ENCODE data around the gene UBR4. TPM values are rescaled to one million over a fixed set of nuclear protein-coding genes. Genes with fewer than 3 reads are reported as not detected.

Gene UBR4
- total RNA-seq, 2 donors from 2014 or later = 156 to 199 TPM

DNA sequence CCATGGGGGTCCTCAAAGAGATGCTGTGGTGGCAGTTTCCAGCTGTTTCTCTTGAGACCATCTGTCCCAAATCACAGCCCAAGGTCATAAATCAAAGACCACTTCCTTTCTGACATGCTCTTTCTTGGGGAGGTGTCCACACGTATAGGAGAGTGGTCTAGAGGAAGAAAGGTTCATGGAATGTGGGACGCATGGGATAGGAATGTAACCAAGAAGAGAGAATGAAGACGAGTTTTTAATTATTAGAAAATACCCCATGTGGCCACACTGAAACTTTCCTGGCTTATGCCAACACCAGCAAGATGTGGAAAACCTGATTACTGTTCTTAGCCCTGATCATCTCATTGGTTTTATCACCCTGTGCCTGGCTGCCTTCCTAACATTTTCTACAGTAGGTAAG lies 129.3 kb downstream of the UBR4 start:
- ATAC-seq (no peak), DNase-seq (ENCODE audit: low spot score in 2 of 2) (no peak)
- Mint-ChIP-seq H3K27ac (peak overlapping the region in 1 of 2 donors; percentile 3), H3K9me3 (no peaks in the 10 kb centered on the region), H3K36me3 (peaks cover 33 to 44% of the 10 kb centered on the region in 2 donors)

DNA sequence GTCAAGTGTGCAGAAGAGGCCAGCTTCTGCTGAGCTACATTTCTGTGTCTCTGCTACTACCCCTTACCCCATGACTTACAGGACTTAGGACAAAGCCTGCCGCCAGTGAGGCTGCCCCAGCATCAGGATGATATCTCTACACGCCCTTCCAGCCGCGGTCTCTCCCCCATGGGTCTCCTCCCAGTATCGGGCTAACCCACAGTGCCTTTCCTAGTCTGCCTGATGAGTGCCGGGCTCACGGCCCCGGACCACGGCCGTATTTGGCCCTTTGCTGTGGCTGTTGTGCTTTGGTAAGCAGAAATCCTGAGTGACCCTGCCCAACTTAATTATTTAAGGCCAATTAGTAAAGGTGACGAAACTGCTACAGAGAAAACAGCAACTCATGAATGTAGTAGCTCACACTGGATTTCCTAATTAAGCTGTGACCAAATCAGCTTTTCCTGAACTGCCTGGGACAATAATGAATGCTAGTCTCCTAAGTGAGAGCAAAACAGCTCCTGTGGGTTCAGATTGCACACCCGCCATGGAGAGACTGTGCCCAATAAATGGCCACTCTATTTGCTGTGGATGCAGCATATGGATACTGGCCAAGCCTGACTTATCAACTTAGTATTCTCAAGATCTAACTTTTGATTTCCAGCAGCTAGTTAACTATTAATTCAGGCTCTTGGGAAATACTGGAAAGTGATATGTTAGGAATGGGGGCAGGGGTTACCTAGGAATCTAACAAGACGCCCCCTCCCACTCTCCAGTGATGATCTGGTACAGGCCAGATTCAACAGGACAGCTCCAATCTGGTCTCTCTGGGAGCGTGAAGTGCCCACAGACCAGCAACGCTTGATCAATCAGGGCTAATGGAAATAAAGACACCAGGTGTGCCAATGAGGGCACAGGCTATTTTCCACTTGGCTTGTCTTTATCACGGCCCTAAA lies 130.3 kb downstream of the UBR4 start:
- H3K27ac Mint-ChIP-seq = peak overlapping the region in 1 of 2 donors; percentile 40

GRCh38 chr1:19078536-19078935 lies 131.5 kb downstream of the UBR4 start:
- DNase-seq (ENCODE audit: low spot score in 2 of 2) = no peak
- peaks cover 31 to 41% of the 10 kb centered on the region in 2 donors for H3K36me3 Mint-ChIP-seq

More for the DNA sequence above, 130.3 kb downstream of the UBR4 start:
- ATAC-seq (no peak), DNase-seq (ENCODE audit: low spot score in 2 of 2) (no peak)
- no peaks in the 10 kb centered on the region for H3K9me3 Mint-ChIP-seq
- H3K36me3 Mint-ChIP-seq = peaks cover 41 to 51% of the 10 kb centered on the region in 2 donors

DNA sequence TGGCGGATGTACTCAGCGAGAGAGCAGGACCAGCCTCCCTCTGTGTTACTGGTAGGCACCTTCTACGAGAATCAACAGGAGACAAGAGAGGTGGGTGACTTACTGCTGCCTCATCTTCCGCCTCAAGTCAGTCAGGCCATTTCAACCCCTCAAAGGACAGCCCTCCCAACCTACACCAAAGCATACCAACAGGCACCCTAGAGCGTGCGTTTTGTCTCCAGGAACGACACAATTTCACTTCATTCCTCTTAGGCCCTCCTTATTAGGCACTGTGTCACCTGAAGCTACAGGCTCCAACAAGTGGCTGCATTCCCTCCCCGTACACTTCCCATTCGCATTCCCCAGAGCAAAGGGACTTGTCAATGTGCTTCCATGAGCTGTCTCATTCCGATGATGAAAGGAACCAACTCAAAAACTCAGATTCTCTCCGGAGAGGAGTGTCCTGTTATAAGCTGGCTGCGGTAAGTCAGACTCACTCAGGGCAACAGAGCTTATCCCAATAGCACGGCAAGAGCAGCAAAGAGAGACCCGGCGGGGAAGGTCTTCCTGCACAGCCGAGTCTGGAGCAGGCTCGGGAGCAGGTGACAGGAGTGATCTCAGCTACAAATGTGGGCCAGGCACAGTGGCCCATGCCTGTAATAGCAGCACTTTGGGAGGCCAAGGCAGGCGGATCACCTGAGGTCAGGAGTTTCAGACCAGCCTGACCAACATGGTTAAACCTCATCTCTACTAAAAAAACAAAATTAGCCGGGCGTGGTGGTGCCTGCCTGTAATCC lies 133.0 kb downstream of the UBR4 start:
- H3K9me3 Mint-ChIP-seq = no peaks in the 10 kb centered on the region
- DNase-seq (ENCODE audit: low spot score in 2 of 2) (no peak), ATAC-seq (no peak)
- peaks cover 26 to 42% of the 10 kb centered on the region in 2 donors for H3K36me3 Mint-ChIP-seq
- no peak overlapping the region for H3K27ac Mint-ChIP-seq

More at GRCh38 chr1:19078536-19078935, 131.5 kb downstream of the UBR4 start:
- H3K9me3 Mint-ChIP-seq = no peaks in the 10 kb centered on the region
- ATAC-seq = no peak
- H3K27ac Mint-ChIP-seq = no peak overlapping the region

- Mint-ChIP-seq H3K9me3 (no peaks in the 10 kb centered on the region), H3K36me3 (peaks cover 26 to 31% of the 10 kb centered on the region in 2 donors), H3K27ac (peak overlapping the region; percentile 72)
- DNase-seq (ENCODE audit: low spot score in 2 of 2) = no peak
- peak; percentile 42 to 54 for ATAC-seq
Measured at GRCh38 chr1:19074902-19075721, 135.0 kb downstream of the UBR4 start.

DNA sequence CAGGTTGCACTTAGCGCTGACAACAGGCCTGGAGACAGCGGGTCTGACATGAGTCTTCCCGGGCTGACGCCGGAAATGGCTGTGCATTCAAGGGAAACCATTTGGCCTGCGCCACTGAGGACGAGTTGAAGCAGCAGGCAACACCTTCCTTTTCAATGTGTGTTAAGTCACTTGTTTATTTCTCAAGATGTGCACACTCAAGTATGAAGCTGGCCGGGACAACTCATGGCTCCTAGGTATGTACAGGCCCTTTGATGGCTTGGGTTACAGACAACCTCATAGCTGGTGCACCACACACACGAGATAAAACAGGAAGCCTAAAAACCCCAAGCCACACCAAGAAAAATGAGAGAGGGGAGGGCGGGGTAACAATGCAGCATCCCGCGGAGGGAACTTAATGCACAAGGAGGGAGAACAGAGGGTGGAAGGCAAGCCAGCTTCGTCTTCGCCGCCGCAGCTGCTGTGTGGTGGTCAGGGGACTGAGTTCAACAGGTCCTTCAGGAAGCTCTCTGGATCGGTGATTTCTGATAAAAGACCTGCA lies 135.6 kb downstream of the UBR4 start:
- Mint-ChIP-seq H3K27ac (peak overlapping the region; percentile 72), H3K36me3 (peaks cover 25 to 26% of the 10 kb centered on the region in 2 donors), H3K9me3 (no peaks in the 10 kb centered on the region)
- DNase-seq (ENCODE audit: low spot score in 2 of 2) (peak; percentile 55 to 64), ATAC-seq (peak; percentile 94 to 95)

DNA sequence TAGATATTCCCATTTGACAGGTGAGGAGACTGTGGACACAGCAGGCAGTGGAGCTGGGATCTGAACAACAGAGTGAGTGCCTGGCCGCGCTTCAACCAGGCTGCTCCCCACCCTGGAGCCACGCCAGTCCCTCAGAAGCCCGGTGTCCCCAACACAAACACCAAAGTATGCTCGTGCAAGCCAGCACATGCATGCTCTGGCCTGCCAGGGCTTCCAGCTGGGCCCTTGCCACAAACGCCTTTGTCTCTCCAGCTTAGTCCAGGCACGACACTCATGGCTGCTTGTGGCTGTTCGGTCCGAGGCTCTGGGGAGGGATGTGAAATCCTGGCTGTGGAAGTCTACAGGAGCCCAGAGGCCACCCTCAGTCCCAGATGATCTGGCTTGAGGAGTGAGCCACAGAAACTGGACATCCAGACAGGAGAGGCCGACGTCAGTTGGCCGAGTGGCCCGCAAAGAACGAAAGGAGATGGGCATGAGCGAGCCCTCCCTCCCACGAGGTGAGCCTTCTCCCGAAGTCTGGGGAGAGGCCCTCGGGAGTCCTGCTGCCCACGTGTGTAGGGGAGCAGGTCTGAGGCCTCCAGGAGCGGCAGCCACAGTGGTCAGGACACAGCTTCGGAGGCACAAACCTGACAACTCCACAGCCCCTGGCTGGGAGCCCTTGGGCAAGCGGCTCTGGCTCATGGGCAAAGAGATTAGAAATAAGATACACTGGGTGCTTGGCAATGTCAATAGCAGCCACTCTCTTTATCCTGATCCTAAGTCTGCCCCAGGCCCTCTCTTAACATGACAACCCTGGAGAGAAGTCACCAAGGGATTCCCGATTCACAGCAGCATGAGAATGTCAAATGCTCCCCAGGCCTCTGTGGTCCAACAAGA lies 136.5 kb downstream of the UBR4 start:
- H3K9me3 Mint-ChIP-seq = no peaks in the 10 kb centered on the region
- peaks cover 25 to 26% of the 10 kb centered on the region in 2 donors for H3K36me3 Mint-ChIP-seq
- no peak for ATAC-seq
- DNase-seq (ENCODE audit: low spot score in 2 of 2) = no peak
- H3K27ac Mint-ChIP-seq = peak overlapping the region in 1 of 2 donors; percentile 72

DNA sequence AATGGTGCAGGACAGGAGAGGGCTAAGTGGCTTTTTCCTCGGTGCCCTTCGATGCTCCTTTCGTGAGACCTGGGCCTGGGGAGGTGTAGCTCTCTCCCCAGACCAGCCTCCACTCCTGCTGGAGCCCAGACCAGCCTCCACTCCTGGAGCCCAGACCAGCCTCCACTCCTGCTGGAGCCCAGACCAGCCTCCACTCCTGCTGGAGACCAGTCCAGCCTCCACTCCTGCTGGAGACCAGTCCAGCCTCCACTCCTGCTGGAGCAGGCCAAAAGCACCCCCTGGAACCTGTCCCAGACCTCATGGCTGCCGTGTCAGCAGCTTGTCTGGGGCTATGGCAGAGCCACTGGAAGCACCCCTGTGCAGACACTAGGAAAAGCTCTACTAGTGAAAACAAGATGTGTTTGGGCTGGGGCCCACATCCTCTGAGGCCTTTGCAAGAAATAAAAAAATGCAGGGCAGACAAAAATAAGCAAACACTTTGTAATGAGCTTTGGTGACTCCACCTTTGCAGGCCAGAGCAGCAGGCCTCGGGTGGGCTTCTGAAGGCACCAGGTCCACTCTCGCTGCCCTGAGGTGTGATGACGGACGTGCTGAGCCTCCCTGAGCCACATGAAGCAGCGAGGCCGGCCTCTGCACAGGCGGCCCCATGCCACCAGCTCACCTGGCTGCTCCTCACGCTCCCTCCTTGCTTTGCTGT lies 137.6 kb downstream of the UBR4 start:
- Mint-ChIP-seq H3K36me3 (peaks cover 18% of the 10 kb centered on the region in 2 donors), H3K9me3 (no peaks in the 10 kb centered on the region), H3K27ac (no peak overlapping the region)
- no peak for ATAC-seq
- DNase-seq (ENCODE audit: low spot score in 2 of 2) = no peak

DNA sequence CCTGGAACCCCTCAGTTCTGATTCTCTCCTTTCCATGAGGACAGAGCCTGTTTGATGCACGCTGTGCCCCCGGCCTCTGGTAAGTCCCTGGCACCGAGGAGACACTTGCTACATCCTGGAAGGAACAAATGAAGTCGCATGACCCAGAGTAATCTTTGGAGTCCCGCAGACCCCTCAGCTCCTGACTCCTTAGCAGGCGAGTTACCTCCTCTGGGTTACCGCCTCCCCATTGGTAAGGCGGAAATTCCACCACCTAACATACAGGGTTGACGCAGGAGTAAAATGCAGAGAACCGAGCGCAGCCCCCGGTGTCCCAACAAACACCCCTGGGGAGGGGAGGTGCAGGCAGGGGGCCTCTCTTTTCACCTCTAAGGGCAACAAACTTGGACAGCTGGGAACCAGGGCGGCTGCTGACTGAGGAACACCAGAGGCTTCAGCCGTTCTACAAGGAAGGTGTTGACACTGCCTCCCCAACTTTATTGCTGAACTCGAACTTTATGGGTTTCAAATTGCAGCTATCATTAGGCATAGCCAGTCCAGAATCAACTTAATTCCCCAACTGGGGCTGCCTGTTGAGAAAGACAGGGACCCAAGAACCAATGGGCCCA lies 138.3 kb downstream of the UBR4 start:
- Mint-ChIP-seq H3K27ac (peak overlapping the region in 1 of 2 donors; percentile 29), H3K9me3 (no peaks in the 10 kb centered on the region), H3K36me3 (peaks cover 18% of the 10 kb centered on the region in 2 donors)
- DNase-seq (ENCODE audit: low spot score in 2 of 2) (no peak), ATAC-seq (no peak)

GRCh38 chr1:19070891-19071621 lies 139.0 kb downstream of the UBR4 start:
- peak overlapping the region; percentile 24 to 86 for H3K27ac Mint-ChIP-seq

GRCh38 chr1:19070197-19070651 lies 139.8 kb downstream of the UBR4 start:
- Mint-ChIP-seq H3K9me3 (no peaks in the 10 kb centered on the region), H3K27ac (peak overlapping the region in 1 of 2 donors; percentile 24), H3K36me3 (peaks cover 6 to 13% of the 10 kb centered on the region in 2 donors)
- ATAC-seq = no peak
- no peak for DNase-seq (ENCODE audit: low spot score in 2 of 2)

More at GRCh38 chr1:19070891-19071621, 139.0 kb downstream of the UBR4 start:
- DNase-seq (ENCODE audit: low spot score in 2 of 2) = no peak
- H3K9me3 Mint-ChIP-seq = no peaks in the 10 kb centered on the region
- no peak for ATAC-seq
- peaks cover 14 to 18% of the 10 kb centered on the region in 2 donors for H3K36me3 Mint-ChIP-seq

DNA sequence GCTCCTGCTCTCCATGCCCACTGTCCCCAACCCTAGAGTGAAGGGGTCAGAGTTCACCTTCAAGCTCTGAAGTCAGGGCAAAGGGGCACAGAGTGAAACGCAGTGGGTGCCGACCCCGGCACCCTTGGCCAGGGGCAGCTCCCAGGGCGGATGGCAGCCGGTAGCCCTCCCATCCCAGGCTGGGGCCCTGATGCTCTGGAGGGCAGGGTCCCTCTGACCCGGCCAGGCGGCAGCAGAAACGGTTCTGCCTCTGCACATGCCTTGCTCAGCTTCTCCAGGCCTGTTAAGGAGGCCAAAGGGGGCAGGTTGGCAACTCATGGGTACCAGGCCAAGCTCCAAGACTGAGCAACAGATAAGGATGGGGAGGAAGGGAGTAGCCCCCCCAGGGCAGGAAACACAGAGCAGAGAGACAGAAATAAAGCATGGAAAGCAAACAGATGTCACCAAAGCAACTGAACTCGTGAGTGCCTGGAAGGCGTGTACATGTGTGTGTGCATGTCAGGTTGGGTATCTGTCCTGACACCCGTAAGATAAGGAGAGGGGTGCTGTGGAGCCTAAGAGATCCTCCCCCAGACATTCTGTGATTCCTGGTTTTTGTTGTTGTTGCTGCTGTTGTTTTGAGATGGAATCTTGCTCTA lies 141.3 kb downstream of the UBR4 start:
- no peak for ATAC-seq

DNA sequence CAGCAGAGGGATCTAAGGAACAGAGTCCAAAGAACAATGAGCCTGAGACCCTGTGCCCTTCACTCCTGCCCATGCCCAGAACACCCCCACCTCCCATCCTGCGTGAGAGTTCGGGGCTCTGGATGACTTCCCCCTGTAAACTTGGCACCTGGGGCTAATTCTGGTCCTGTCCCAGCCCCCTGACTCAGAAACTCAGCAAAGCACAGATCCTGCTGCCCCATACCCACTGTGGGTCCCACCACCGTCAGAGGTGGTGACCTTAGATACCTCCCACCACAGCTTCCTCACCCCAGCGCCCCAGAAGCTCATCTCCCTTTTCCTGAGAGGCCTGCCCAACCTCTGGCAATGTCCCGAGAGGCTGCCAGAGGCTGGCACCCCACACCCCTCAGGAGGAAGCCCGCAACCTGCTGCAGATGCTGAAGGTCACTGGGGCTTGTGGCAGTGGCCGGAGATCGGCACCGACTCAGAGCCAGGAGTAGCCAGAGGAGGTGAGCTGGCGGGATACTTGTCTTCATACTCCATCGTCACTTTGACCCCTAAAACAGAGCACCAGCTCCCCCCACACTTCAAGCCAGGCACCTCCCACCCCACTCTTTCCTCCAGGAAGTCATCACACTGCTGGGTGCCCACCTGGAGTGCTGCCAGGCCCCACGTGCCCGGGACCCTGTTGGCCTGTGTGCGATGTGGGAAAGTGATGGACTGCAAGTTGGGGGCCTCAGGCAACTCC lies 142.0 kb downstream of the UBR4 start:
- Mint-ChIP-seq H3K36me3 (peaks cover 0 to 5% of the 10 kb centered on the region in 2 donors), H3K27ac (peak overlapping the region in 1 of 2 donors; percentile 12), H3K9me3 (no peaks in the 10 kb centered on the region)
- no peak for DNase-seq (ENCODE audit: low spot score in 2 of 2)
- ATAC-seq = no peak

More for the DNA sequence above, 141.3 kb downstream of the UBR4 start:
- Mint-ChIP-seq H3K9me3 (no peaks in the 10 kb centered on the region), H3K27ac (peak overlapping the region in 1 of 2 donors; percentile 32), H3K36me3 (peaks cover 0 to 10% of the 10 kb centered on the region in 2 donors)
- DNase-seq (ENCODE audit: low spot score in 2 of 2) = no peak

All from activated naive CD4-positive, alpha-beta T cell treated with anti-CD3 and anti-CD28 coated beads, Interleukin-2, amount 50 U/mL, for 72 hours (primary cell).